GM12801 (cell line): ENCODE data around the gene CSPG4.

Source experiments
- CTCF ChIP-seq: IDR thresholded peaks from one replicate; pipeline ENCODE4 v1.5.1; 2011; ENCODE audit warnings: control low read depth; ENCODE audit not compliant: insufficient read length; ENCODE audit errors: extremely low read depth

Gene CSPG4

GRCh38 chr15:75723847-75724660, 11.4 kb upstream of the CSPG4 start:
- no peak for TF ChIP-seq CTCF

- TF ChIP-seq CTCF = no peak
Observed at GRCh38 chr15:75723171-75723846, 10.7 kb upstream of the CSPG4 start.

GRCh38 chr15:75721923-75722870, 9.5 kb upstream of the CSPG4 start:
- TF ChIP-seq CTCF = no peak

- no peak for TF ChIP-seq CTCF
Observed at GRCh38 chr15:75721480-75721922, 8.9 kb upstream of the CSPG4 start.

GRCh38 chr15:75720787-75721479, 8.3 kb upstream of the CSPG4 start:
- TF ChIP-seq CTCF = no peak

GRCh38 chr15:75720297-75720696, 7.6 kb upstream of the CSPG4 start:
- TF ChIP-seq CTCF = no peak
